ENCODE results near the gene PARD6B.
"Not testable (repeated sequence)": the region's sequence is repeated elsewhere in the genome, so short reads cannot be mapped to it uniquely, and the experiment has no call there.

PARD6B gene, protein sequence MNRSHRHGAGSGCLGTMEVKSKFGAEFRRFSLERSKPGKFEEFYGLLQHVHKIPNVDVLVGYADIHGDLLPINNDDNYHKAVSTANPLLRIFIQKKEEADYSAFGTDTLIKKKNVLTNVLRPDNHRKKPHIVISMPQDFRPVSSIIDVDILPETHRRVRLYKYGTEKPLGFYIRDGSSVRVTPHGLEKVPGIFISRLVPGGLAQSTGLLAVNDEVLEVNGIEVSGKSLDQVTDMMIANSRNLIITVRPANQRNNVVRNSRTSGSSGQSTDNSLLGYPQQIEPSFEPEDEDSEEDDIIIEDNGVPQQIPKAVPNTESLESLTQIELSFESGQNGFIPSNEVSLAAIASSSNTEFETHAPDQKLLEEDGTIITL

DNA sequence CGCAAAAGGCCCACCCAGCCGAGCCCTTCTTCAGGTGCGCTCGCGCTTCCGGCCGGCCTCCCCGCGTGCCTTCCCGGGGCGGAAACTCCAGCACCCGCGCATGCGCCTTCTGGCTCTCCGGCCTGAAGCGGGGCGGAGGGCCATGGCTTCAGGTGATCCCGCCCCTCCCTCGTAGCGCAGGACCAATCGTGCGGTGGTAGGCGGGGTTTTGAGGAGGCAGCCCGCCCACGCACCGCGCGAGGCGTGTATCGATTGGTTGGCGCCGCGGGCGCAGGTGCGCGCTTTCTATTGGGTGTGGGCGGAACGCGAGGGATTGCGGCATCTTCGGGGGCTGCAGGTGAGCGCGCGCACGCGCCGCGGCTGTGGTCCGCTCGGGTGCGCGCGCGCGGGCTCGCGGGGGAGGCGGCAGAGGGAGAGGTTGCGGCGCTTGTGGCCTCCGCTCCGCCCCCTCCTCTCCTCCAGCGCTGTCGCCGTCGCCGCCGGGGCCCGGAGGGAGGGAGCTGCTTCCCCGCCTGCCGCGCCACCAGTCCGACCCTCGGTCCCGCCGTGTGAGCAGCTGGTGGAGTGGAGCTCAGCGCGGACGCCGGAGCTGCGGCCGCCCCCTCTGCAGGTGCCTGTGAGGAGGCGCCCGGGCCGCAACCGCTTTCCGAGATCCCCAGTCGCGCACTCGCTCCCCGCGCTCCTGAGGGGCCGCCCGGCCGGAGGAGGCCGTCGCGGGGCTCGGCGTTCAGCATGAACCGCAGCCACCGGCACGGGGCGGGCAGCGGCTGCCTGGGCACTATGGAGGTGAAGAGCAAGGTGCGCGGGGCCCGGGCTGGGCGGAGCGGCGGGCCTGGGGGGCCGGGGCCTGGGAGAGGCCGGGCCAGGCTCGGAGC is at the start of gene PARD6B:
Gene PARD6B, plus strand, starts transcription at position 526 of the 875 bp plus-strand sequence. Its CDS starts 207 bp downstream, at position 733.
- in situ Hi-C loops (cut with MboI; ENCODE audit: low sequenced_read_pairs) = no loop called here

DNA sequence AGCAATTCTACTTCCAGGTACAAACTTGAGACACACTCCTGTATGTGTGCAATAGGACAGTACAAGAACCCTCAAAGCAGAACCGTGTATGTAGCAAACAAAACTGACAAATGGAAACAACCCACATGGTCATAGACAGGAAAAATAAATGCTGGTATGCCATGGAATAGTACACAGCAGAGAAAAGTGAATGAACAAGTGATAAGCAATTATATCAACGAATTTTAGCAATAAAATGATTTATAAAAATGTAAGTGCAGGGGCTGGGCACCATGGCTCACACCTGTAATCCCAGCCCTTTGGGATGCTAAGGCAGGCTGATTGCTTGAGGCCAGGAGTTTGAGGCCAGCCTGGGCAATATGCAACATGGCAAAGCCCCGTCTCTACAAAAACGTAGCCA is 49.3 kb upstream of the PARD6B start:
- in situ Hi-C loops (cut with MboI; ENCODE audit: low sequenced_read_pairs) = no loop called here

DNA sequence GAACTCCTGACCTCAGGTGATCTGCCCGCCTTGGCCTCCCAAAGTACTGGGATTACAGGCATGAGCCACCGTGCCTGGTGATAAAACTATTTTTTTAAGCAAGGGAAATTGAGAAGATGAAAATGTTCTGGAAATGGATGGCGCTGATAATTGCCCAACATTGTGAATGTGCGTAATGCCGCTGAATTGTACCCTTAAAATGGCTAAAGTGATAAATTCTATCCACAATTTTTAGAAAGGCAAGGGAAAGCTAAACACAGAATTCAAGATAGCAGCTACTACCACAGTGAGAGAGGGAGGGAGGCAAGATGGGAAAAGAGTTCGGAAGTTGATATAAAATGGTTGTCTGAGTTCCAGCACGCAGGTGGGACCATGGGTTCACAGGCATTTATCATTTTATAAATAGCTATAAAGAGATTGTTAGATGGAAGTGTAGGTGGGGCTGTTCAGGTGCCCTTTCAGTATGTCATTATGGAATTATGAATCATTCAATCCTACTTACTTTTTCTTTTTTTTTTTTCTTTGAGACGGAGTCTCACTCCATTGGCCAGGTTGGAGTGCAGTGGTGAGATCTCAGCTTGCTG is 48.3 kb upstream of the PARD6B start:
- in situ Hi-C loops (cut with MboI; ENCODE audit: low sequenced_read_pairs) = no loop called here

DNA sequence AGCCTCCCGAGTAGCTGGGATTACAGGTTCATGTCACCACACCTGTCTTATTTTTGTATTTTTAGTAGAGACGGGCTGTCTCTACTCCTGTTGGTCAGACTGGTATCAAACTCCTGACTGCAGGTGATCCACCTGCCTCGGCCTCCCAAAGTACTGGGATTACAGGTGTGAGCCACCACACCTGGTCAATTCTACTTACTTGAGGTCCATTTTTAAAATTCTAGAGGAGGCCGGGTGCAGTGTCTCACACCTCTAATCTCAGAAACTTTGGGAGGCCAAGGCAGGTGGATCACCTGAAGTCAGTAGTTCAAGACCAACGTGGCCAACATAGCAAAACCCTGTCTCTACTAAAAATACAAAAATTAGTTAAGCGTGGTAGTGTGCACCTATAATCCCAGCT is 47.8 kb upstream of the PARD6B start:
- in situ Hi-C loops (cut with MboI; ENCODE audit: low sequenced_read_pairs) = no loop called here

DNA sequence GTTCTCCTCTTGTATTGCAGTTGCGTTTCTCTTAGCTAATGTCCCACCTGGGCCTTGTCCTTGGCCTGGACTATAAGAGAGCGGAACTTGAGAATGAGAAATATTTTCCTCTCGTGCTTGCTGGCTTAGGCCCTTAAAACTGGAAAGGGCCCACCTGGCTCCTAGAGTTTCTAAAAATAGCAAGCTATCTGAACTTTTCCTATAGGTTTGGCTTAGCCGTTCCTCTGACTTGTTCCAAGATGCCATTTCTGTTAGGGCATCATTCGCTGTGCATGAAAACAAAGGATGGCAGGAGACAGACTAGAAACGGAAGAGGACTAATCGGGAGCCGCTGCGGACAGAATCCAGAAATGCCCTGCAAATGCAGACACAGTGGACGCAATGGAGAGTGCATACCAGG is 44.6 kb upstream of the PARD6B start:
- in situ Hi-C loops (cut with MboI; ENCODE audit: low sequenced_read_pairs) = no loop called here

DNA sequence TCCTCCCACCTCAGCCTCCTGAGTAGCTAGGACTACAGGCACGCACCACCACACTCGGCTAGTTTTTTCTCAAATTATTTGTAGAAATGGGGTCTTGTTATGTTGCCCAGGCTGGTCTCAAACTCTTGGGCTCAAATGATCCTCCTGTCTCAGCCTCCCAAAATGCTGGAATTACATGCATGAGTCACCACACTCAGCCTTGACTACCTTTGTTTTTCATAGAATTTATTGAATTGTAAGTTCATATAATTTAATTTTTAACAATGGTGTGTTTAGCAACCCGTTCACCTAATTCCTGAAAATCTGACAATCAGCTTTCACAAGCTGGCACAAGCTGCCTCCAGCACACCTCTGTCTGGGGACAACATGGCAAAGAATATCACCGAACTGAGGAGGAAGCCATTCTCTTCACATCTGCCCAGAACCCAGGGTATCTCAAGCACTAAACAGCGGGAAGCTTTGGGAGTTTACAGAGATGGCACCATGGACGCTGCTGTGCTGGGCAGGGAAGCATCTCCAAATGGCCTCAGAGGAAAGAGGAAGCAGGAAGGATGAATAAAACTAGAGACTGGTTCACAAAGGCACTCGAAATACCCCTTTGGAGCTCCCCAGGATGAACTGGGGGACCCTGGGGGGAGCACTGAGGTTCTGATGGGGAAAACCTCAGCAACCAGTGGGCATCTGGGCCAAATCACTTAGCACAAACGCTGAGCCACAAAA is 43.0 kb upstream of the PARD6B start:
- in situ Hi-C loops (cut with MboI; ENCODE audit: low sequenced_read_pairs) = no loop called here

DNA sequence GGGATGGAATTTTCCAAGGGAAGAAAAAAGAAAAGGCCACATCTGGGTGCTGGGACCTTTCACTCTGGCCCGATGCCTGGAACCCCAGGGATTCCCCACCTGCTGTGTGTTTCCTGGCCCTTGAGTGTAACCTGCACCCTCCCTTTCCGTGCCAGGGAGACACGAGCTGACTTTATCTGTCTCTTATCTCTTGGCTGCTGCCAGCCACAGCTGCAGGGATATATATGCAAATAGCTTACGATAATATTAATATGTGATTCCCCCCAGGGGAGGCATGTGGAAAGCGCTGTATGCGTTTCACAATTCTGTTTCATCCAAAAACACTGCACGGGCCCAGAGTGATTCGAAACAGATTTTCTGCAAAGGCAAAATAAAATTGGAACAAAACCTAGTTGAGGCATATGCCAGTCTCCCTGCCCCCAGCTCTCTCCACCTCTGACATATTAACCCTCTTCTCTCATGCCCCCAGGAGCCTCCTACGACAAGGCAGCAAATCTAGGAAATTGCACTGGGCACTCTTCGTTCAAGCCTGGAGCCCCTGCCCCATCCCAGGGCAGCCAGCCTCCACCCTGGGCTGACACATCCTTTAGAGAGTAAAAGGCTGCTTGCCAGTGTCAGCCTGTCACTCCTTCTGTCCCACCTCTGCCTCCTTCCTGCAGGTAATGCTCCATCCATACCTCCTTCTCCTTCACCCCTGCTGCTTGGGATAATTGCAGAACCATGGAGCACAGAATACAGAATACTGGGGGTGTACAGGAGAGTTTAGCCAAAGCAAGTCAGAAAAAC is 41.3 kb upstream of the PARD6B start:
- in situ Hi-C loops (cut with MboI; ENCODE audit: low sequenced_read_pairs) = no loop called here

DNA sequence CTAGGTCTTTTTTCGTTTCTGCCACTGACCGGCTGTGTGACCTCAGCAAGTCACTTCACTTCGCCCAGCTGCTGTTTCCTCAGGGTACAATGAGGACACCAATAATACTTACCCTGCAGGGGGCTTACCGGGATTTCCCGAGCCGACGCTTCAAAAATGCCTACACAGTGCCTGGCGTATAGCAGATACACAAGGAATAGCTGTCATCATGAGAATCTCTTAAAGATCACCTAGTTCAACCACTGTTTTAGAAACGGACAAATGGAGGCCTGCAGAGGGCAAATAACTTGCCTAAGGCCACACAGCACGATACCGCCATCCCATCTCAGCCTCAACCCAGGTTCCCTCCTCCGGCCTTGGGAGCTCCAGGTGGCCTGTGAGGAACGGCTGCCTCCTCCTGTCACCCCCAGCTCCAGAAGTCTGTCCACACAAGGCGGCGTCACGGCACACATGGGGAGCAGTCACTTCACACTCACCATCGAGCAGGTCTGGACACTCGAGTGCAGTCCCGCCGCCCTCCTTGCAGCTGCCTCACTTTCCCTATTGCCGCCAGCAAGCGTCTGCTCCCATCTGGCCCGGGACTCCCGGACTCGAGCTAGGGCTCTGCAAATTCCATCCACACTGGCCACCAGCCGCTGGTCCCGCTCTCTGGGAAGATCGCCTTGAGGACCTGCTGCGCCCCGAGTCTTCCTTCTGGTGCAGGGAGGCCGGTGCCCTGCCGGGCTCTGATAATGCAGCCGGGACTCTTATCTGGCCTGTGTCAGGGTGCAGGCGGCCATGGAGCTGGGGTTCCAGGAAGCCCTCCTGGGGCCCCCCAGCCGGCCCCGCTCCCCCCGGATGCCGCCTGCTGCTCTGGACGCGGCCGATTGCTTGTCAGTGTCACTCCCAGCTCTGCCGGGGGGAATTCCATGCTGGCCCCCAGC is 40.5 kb upstream of the PARD6B start, which contains the start of gene RIPOR3:
Gene RIPOR3, minus strand, starts transcription at position 893 of the 923 bp plus-strand sequence. Its CDS starts 414 bp downstream, at position 479.
- in situ Hi-C loops (cut with MboI; ENCODE audit: low sequenced_read_pairs) = no loop called here

DNA sequence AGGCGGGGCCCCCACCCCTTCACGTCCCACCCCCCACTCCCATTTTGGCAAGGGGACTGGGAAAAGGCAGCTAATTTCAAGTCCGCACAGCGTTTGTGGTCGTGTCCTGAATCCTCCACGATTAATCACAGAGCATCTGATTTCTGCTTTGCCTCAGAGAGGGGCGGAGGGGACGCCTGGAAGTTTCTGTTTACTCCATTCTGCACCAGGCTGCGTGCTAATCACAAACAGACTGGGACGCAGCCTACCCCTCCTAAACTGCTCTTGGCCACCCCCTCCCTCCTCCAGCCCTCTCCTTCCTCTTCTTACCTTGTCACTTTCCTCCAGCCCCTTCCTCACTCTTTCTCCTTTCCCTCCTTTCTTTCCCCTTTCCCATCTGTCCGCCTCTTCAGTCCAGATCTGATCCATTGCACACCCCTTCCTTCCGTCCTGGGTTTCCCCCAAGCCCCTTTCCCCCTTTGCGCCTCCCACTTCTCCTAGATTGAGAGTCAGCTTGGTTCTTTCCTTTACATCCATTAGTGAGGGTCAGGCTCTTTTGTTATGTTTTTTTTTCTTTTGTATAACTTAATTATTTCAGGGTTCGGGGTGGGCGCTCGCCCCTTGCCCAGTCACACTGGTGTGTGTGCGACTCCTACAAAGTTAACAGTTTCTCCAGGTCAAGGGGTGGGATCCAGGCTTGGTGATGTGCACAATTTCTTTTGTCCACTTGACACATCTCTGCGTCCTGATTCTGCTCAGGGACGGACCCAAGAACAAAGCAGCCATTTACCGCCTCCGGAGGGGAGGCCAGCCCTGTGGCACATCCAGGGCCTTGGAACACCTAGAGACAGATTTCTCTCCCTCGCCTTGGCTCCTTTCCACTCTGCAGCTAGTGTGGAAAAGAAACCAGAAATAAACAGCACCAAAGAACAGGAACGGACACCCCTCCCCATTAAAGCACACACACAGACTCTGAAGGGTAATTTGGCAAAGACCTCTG is 39.5 kb upstream of the PARD6B start:
- in situ Hi-C loops (cut with MboI; ENCODE audit: low sequenced_read_pairs) = no loop called here

DNA sequence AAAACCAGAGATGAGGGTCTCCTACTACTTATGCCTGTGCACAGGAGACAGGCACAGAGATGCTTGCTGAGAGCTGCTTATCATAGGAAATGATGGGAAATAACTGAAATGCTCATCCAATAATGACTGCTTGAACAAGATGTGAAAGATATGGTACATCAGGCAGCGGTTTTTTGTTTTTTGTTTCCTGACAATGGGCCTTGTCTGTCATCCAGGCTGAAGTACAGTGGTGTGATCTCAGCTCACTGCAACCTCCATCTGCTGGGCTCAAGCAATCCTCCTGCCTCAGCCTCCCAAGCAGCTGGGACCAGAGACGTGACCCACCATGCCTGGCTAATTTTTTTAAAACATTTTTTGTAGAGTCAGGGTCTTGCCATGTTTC is 38.8 kb upstream of the PARD6B start:
- in situ Hi-C loops (cut with MboI; ENCODE audit: low sequenced_read_pairs) = no loop called here

DNA sequence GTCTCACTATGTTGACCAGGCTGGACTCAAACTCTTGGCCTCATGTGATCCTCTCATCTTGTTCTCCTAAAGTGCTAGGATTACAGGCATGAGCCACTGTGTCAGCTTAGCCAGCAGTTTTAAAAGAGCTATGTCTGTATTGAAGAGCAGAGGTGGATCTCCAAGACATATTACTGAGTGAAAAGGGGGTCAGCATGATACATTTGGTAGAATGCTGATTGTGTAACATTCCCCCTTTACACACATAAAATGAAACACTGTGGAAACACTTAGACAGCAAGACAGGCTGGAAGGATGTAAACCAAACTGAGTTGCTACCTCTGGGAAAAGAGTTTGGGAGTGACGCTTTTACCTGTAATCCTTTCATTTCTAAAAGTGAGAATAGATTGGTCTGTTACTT is 38.4 kb upstream of the PARD6B start:
- in situ Hi-C loops (cut with MboI; ENCODE audit: low sequenced_read_pairs) = no loop called here

DNA sequence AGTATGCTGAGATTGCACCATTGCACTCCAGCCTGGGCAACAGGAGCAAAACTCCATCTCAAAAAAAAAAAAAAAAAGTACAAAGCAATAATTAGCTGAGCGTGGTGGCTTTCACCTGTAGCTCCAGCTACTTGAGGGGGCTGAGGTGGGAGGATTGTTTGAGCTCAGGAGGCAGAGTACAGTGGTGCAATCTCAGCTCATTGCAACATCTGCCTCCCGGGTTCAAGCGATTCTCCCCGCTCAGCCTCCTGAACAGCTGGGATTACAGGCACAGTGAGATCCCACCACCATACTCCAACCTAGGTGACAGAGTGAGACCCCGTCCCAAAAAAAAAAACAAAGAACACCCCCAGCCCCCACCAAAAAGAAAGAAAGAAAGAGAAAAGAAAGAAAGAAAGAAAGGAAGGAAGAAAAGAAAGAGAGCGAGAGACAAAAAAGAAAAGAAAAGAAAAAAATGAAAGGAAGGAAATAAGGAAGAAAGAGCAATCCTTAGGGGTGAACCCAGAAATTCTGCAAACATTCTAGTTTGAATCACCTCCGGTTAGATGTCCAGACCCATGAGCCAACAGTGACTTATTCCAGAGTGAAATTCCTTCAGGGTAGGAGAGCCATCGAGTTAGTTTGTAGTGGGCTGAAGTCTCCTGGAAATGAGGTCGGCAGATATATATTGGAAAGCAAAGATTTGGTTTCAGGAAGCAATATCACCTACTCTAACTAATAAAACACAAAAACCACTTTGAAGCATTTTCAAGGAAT is 36.8 kb upstream of the PARD6B start:
- in situ Hi-C loops (cut with MboI; ENCODE audit: low sequenced_read_pairs) = no loop called here

DNA sequence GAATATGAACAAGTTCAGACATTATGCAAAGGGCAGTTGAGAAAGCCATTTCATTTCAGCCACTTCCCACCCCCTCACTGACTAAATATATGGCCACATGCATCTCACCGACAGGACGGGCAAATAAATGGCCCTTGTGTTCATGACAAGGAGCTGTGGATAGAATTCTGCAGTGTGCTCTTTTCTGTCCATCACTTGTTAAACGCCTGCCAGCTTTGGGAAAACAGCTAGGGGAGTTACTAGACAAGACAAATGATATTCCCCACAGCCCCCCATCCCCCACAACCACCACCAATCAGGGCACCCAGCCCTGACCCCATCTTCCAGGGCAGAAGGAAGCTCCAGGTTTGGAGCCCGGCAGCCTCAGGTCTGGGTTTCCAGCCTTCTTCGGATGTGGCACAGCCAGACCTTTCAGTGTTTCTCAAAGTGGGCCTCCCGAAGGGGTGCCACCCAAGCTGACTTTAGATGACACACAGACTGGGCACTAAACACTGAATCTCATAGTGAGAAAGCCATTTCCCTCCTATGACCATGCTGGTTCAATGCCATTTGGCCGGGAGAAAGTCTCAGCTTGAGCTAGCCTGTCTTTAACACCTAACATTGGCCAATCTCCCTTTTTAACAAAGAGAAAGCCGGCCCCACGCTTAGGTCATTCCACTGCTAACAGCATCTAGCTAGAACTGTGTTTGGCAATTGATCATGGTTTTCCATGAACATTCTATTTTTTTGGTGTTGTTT is 36.1 kb upstream of the PARD6B start:
- in situ Hi-C loops (cut with MboI; ENCODE audit: low sequenced_read_pairs) = no loop called here

DNA sequence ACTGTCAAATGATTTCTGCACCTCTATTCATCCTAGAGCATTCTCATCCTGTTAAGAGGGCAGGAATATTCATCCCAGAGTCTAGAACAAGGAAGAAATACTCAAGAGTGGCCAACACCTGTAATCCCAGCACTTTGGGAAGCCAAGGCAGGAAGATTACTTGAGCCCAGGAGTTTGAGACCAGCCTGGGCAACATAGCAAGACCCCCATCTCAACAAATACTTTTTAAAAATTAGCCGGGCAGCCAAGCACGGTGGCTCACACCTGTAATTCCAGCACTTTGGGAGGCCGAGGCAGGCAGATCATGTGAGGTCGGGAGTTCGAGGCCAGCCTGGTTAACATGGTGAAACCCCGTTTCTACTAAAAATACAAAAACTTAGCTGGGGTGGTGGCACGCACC is 33.1 kb upstream of the PARD6B start:
- in situ Hi-C loops (cut with MboI; ENCODE audit: low sequenced_read_pairs) = not testable (repeated sequence)

DNA sequence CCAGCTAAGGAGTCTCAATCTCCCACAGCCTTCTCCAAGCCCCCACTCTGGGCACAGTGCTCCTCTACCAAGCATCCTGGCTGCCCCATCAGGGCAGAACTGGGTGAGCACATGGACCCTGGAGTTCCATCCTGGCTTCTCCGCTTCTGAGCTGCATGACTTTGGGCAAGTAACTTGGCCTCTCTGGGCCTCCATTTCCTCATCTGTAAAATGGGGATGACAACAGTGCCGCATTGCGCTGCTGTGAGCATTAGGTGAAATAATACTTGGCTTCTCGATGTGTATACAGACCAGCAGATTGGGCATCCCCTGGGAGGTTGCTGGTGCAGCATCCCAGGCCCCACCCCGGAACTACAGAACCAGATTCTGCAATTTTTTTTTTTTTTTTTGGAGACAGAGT is 31.7 kb upstream of the PARD6B start:
- in situ Hi-C loops (cut with MboI; ENCODE audit: low sequenced_read_pairs) = no loop called here

All from hTERT RPE-1 (cell line).